Left hindlimb (tissue), 1 donor: ENCODE results near the gene PPDPF.
"Not testable (repeated sequence)": the region's sequence is repeated elsewhere in the genome, so short reads cannot be mapped to it uniquely, and the experiment has no call there.

Experiments used
- DNase-seq: peaks from one replicate; pipeline ENCODE4 v3.0.0-alpha.2; 2018

The PPDPF gene

DNA sequence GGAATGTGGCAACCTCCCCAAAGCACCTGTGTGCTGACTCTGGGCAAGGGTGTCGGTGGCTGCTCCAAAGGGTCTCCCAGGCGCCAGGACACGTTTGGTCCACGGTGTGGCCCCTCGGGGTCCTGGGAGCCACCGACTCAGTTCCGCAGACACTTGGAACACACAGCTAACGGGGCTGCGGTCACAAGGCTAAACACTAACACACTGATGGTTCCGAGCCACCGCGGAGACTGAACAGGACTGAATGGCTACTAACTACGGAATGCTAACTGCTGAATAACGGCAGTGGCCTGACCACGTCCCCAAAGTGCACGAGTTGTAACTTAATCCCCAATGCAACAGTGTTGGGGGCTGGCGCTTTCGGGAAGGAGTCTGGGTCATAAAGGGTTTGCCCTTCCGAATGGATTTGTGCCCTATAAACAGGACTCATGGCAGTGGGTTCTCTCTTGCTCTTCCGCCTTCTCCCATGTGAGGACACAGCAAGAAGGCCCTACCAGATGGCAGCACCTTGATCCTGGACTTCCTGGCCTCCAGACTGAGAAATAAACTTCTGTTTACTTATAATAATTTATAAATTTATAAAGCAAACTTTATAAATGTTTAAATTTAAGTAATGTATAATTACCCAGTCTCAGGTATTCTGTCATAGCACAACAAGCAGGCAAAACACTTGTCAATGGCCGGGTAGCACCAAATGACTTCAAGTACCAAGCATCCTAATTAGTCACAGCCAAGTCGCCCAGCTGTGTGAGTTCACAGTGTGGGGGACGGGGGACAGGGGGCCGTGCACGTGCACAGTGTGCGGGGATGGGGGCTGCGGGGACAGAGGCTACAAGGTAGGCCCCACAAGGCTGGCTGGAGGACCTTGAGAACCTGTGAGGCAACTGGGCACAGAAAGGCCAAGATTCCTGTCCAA is 19.4 kb upstream of the PPDPF start:
- no peak for DNase-seq

DNA sequence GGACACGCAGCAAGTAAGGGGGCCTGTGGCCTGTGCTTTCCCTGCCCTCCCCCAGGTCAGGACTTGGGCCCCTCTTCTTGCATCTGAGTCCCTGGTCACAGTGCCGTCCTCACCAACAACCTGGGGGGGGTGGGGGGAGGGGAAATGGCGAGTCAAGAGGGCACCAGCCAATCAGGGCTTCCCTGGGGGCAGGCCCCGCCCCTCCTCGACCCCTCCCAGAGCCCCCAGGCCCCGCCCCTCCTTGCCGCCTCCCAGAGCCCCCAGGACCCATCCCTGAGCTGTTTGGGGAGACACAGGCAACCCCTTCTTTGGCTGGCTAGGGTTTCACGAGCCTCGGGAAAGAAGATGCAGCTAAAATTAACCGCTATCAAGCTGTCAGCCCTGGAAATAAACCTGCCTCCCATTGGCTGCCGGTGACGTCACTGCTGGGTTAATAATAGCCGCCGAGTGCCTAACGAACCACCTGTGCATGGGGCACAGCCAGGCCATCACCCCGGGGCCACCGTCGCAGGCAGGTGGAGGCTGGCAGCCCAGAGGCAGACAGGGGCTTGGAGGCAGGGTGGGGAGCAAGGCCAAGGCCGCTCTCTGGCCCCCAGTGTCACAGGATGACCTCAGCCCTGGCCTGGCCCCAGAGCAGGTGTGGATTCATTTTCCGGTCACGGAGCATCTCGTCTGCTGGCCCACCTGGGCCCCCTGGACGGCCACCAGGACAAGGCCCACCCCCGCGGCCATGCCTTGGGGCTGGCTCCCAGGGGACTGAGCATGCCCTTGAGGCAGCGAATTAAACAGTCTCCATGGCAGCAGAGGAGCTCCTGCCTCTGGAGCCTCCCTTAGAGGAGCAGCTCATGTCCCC is 18.5 kb upstream of the PPDPF start:
- no peak for DNase-seq

DNA sequence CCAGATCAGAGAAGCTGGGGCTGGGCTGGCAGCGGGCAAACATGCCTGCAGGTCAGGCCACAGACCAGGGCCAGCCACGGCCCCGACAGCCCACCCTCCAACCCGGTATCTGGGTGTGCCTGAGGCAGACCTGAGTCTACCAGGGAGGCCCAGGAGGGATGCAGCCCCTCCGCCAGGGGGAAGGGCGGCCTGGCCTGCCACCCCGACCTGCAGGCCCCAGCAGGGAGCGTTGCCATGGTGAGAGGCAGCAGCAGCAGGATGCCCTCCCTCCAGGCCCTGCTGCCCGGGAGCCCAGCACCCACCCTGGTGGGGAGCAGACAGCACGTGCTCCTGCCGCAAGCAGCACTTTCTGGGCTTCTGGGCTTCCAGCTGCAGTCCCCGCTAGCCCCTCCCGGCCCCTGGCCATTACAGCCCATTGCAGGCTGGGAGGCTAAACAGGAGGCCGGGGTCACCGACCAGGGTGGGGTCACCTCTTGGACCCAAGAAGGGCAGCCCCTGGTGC is 17.8 kb upstream of the PPDPF start:
- no peak for DNase-seq

DNA sequence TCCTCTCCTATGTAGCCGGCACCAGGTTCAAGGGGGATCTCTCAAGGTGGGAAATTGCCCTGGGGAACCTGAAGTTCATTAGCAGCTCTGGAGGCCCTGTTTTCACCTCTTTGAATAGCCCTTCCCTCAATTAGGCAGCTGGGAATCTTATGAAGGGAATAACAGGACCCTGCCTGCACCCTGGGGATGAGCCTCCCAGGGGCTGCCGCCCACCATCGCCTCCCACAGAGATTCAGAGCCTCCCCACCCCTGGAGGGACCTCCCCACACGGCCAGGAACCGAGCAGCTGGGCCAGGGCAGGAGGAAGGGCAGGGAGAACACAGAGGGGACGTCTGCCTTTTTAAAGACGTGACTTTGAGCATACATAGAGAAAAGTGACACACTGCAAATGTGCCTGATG is 17.0 kb upstream of the PPDPF start:
- DNase-seq, result no peak

DNA sequence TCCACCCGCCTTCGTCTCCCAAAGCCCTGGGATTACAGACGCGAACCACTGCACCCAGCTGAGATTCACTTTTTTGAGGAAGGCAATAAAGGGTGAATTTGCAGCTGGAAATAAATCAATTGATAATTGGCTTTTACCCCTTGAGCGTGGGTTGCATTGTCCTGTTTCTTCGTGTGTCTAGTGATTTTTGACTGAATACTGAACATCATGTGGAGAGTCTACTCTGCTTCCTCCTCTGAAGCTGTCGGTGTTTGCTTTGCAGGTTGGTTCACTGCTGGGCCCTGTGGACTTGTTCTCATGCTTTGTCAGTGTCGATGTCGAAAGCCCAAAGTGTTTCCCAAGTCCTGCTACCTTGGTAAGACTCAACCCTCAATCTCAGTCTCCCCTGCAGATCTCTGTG is 15.9 kb upstream of the PPDPF start:
- DNase-seq, result no peak

- no peak for DNase-seq
These were observed 15.3 kb upstream of the PPDPF start for GRCh38 chr20:63505281-63505680.

DNA sequence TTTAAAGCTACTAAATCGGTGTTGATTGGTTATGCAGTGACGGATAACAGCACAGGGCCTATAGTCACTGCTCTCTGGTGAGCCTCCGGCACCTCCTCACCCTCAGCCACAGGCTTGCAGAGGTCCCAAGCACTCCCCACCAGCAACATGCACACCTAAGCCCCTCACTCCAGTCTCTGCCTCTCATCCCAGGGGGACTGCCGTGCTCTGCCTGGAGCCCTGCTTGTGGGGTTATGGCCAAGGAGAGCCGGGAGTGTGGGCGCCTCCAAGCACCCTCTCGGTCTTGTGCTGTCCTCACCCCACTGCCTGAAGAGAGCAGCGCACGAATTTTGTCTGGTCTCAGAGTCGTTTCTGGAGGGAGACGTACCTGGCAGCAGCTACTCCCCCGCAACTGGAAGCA is 14.8 kb upstream of the PPDPF start:
- DNase-seq, result no peak

GRCh38 chr20:63507083-63507743 is 13.4 kb upstream of the PPDPF start:
- DNase-seq, result no peak

- DNase-seq, result no peak
These were observed 12.3 kb upstream of the PPDPF start for GRCh38 chr20:63508072-63508768.

DNA sequence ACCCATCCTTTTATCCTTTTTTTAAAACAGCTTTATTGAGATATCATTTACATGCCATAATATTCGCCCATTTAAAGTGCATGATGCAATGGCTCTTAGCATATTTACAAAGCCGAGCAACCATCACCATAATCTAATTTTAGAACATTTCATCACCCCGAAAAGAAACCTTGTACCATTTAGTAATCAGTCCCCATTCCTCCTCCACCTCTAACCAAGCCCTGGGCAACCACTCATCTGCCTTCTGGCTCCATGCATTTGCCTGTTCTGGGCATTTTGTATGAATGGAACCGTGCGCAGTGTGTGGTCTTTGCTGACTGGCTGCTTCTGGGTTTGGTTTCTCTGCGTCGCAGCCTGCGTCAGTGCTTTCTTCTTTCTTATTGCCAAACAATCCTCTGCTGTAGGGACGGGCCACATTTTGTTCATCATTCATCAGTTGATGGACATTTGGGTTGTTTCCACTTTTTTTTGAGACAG is 11.4 kb upstream of the PPDPF start:
- DNase-seq, result no peak

DNA sequence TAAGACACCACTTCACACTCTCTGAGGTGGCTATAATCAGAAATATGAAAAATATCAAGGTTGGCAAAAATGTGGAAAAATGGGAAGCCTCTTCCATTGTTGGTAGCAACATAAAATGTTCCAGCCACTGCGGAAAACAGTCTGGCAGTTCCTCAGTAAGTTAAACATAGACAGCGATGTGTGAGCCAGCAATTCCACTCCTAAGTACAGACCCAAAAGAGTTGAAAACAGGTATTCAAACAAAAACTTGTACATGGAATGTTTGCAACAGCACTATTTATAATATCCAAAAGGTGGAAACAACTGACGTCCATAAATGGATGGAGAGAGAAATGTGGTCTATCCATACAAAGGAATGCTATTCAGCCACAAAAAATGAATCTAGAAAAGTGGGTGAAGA is 7.4 kb upstream of the PPDPF start:
- no peak for DNase-seq

DNA sequence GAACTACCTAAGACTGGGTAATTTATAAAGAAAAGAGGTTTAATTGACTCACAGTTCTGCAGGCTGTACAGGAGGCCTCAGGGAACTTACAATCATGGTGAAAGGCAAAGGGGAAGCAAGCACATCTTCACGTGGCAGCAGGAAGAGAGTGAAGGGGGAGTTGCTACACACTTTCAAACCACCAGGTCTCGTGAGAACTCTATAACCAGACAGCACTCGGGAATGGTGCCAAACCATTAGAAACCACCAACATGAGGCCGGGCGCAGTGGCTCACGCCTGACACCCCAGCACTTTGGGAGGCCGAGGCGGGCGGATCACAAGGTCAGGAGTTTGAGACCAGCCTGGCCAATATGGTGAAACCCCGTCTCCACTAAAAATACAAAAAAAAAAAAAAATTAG is 6.0 kb upstream of the PPDPF start:
- DNase-seq, result not testable (repeated sequence)

GRCh38 chr20:63517376-63518309 is 2.9 kb upstream of the PPDPF start:
- peak; percentile 46 for DNase-seq

DNA sequence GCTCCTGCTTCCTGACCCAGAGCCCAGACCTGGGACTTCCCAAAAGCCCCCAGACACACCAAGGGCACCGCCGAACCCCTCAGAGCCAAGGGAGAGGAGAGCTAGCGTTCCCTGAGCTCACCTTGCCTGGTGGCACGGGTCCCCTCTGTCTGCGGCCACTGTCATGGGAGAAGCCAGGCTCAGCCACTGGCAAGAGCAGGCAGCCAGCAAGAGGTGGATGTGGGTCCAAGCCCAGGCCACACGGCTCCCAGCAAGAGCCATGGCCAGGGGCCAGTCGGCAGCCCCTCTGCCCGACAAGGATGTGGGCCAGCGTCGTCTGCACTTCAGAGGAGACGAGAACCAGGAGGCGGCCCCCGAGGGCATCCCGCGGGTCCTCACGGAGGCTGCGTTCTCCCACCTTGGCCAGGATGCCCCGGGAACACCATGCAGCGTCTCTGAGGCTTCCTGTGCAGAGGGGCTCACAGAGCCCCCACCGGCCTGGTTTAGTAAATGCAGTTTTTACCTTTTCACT is 2.2 kb upstream of the PPDPF start:
- DNase-seq, result no peak

DNA sequence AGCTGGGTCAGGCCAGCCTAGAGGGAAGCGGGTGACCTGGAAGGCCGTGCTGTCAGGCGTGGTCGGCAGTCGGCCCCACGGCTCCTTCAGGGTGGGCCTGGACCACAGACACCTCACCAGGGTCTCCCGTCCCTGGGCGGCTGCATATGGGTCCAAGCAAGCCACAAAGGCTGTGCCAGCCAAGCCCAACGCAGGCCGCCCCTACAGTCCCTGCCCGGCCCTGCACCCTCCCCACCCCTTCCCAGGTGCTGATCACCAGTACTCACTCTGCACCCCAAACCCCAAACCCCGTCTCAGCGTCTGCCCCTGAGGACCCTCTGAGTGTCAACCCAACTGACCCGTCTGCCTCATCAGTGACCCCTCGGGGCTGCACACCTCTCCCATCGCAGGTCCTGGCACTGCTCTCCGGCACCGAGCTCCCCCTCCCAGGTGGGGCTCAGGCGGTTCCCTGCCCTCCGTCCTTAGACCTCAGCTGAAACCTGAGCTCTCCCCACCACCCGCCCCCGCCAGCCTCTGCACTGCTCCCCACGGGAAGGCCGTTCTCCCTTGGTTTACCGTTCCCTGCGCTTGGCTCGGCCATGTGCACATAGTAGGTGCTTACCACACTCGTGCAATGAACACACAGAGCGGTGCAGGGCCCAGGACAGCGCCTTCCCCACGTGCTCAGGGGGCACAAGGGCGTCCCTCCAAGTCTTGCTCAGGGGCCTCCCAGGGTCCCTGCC is 1.5 kb upstream of the PPDPF start:
- DNase-seq, result no peak

DNA sequence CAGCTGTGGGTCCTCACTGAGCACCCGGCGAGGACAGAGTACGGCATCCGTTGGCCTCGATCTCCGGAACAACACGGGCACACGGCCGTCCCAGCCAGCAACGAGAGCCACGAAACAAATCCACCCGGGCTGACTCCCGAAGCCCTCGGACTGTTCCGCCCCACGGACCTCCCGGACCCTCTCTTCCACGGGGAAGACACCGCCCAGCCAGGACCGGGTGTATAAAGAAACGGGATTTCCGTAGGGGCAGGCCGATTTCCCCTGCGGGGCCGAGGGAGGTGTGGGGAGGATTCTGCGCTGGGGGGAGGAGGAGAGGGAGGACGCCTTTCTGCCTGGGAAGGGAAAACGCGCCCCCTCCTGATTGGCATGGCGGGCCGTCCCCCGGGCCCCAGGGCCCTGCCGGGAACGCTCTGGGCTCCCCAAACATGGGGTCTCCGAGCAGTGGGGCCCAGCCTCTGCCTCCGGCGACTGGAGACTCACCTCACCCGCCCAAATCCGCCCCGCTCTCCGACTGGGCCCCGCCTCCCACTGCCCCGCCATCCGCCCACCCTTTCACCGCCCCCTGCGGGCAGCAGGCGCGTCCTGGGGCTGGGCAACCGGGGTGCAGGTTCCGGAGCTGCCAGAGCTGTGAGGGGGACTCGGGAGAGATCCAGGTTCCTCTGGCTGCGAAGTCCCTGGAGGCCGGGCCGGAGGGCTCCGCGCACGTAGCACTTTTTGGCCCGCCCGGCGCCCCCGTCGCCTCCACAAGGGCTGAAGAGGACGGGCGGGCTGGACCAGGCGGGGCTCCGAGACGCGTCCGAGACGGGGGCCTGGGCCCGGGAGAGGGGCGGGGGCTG is 679 bp upstream of the PPDPF start:
- DNase-seq, result no peak

DNA sequence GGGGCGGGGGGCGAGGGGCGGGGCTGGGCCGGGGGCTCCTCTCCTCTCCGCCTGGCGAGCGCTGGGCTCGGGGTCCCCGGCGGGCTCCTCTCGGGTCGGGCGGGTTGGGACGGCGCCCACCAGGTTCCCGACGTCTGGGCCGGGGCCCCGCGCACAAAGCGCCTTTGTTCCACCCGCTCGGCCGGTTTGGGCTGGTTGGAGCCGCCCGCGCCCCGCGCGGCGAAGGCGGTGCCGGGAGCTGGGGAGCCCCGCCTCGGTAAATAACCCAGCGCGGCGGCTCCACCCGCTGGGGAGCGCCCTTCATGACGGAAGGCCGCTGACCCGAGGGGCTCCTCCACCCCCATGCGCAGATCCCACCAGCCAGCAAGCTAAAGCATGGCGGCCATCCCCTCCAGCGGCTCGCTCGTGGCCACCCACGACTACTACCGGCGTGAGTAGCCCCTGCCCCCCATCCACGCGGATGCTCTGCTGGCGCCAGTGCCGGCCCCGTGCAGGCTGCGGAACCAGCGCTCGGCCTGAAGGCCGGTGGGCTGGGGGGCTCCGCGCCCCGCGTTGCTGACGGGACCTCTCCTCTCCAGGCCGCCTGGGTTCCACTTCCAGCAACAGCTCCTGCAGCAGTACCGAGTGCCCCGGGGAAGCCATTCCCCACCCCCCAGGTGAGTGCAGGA is 503 bp downstream of the PPDPF start:
- DNase-seq, result peak; percentile 84

DNA sequence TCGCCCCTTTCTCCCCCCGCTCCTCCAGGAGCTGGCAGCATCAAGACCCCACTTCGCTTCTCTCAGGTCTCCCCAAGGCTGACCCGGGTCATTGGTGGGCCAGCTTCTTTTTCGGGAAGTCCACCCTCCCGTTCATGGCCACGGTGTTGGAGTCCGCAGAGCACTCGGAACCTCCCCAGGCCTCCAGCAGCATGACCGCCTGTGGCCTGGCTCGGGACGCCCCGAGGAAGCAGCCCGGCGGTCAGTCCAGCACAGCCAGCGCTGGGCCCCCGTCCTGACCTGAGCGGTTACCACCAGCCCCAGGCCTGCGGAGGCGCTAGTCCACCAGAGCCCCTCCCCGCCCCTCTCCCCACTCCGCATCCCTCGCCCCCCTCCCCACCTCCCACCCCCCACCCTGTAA is 1.0 kb downstream of the PPDPF start:
- no peak for DNase-seq
